ENCODE data around the gene LEP.

Gene LEP

DNA sequence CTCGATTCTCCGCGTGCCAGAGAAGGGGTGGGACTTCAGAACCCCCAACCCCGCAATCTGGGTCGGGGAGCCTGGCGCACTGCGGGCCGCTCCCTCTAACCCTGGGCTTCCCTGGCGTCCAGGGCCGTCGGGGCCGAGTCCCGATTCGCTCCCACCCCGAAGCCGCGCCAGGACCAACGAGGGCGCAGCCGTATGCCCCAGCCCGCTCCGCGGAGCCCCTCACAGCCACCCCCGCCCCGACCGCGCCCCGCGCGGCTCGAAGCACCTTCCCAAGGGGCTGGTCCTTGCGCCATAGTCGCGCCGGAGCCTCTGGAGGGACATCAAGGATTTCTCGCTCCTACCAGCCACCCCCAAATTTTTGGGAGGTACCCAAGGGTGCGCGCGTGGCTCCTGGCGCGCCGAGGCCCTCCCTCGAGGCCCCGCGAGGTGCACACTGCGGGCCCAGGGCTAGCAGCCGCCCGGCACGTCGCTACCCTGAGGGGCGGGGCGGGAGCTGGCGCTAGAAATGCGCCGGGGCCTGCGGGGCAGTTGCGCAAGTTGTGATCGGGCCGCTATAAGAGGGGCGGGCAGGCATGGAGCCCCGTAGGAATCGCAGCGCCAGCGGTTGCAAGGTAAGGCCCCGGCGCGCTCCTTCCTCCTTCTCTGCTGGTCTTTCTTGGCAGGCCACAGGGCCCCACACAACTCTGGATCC, at the start of gene LEP:
Gene LEP, plus strand, starts transcription at position 583 of the 691 bp plus-strand sequence. CDS start 10,741 bp downstream, outside the sequence.
- DNase-seq = no peak

DNA sequence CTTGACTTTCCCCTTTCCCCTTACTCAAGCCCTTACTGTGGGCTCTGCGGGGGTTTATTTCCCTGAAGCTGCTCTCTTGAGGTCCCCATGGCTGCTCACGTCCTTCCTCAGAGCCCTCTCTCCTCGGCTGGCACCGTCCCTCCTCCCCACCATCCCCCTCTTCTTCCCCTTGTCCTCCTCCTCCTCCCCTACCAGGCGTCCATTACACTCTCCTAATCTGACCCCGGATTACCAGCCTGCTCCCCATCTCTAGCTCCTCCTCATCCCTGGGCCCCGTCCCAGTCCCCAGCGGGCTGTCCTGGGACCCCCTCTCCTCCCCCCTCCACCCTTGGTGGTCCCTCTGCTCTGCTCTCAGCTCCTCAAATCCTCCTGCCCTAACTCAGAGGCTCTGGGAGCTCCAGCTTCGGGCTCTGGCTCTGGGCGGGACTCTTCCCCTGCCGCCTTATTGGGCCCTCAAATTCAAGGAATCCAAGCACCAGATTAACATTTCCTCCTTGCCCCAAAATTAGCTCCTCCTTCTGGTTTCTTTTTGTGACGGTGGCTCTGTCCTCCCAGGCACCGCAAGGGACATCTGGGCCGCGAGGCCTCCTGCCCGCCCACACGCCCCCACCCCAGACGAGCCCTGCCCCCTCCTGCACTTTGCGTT, 48.5 kb upstream of the LEP start:
- no peak for DNase-seq

DNA sequence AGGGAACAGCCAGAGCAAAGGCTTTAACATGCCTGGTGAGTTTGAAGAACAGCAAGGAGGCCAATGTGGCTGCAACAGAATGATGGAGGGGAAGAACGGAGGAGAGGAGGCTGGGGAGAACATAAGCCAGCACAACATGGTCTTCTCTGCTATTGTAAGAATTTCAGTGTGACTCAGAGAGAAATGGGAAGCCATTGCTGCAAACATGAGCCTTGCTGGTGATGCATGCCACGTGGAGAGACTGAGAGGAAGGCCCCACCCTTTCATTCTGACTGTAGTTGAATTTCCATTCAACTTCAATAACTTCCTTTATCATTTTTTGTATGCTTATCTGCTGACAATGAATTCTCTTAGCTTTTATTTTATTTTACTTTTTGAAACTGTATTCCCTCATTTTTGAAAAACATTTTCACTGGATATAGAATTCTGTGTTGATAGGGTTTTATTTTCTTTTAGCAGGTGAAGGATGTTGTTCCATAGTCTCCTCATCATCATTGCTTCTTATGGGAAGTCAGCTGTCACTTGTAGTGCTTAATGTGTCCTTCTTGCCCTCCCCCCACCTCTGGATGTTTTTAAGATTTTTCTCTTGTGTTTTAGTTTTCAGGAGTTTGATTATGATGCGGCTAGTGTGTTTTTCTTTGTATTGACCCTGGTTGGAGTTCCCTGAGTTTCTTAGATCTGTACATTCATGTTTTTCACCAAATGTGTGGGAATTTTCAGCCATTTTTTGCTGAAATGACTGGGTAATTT, 46.4 kb upstream of the LEP start:
- DNase-seq = no peak

DNA sequence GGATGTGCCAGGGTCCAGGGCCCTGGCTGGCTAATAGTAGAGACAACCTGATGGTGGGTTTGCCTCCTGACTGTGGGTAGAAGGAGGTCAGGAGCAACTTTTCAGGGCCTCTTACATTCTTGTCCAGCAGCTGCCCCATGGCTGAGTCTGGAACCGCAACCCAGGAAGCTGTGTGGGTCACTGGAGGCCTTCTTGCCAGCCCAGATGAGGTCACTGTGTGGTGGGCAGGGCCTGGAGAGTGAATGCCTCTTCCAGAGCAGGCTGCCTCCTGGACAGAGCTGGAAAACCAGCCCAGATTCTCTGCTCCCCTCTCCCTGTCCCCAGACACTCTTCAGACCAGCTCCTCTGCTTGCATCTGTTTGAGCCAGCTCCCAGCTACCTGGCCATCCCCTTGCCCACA, 43.5 kb upstream of the LEP start:
- no peak for DNase-seq

DNA sequence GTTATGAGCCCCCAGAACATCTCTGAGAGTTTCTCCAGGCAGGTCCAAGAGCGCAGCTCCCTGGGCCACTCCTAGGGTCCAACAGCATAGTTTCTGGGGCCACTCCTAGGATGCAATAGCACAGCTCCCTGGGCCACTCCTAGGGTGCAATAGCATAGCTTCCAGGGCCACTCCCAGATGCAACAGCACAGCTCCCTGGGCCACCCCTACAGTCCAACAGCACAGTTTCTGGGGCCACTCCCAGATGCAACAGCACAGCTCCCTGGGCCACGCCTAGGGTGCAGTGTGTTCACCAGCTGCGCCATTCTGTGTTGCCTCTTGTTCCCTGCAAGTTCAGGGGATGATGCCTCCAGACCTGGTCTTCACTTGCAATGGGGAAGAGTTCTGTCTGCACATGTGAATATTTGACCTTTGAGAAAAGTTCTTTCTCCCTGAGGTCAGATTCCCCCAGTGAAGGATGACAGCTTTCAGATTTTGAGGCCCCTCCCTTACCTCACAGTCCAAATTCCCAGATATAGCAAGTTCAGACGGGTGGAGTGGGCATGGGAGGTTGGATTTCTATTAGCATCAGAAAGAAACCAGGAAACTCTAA, 43.0 kb upstream of the LEP start:
- DNase-seq = no peak

DNA sequence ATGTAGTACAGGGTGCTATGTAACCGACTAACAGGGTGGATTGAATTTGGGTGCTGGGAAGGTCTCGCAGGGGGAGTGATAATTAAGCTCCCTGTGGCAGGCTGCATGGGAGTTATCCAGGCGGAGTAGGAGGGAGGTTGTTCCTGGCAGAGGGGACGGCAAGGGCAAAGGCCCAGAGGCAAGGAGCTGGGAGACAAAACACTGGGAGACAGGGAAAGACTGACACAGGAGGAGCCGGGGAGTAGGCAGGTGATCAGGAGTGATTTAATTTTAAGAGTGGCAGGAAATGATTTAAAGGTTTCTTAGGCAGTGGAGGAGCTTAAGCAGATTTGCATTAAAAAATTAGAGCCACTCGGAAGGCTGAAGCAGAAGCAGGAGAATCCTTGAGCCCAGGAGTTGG, 40.7 kb upstream of the LEP start:
- DNase-seq = no peak

DNA sequence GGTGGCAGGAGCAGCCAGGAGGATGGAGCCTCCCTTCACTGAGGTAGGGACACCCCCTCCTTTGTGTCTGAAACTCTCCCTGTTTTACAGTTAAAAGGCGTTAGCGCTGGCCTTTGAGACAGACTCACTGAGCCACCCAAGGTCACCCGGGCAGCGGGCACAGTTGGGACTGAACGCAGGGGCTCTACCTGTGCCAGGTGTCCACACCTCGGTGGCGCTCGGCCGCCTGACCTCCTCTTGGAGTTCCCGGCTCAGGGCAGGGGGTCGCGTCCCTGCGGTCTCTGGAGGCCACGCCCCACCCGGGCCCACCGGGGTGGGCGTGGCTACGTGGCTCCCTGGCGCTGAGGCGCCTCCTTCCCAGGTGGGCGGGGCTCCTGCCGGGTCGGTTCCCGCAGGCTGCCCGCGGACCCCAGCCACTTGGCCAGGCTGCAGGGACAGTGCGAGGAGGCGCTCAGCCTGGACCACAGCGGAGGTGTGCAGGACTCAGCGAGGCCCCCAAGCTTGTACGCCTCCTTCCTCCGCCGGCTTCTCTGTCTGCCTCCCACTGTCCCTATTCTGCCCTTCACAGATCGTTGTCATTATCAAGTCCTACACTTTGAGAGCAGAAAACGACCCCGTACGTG, 39.9 kb upstream of the LEP start:
- DNase-seq = no peak

DNA sequence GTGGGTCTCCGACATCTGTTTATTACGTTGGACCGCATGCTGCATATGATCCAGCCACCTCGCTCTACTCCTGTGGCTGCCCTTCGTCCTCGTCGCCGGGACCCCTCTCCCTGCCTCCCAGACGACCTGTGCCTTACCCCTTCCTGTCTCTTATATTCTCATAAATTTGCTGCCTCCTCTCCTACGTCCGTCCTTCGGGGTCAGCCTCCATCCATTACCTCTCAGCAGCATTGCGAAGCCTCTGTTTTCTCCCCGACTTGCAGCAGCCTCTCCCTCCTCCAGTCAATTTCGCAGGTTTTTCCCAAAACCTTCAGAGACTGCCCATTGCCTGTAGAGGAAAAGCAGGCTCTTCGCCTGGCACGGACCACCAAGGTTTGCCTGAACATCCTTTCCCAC, 39.4 kb upstream of the LEP start:
- no peak for DNase-seq

DNA sequence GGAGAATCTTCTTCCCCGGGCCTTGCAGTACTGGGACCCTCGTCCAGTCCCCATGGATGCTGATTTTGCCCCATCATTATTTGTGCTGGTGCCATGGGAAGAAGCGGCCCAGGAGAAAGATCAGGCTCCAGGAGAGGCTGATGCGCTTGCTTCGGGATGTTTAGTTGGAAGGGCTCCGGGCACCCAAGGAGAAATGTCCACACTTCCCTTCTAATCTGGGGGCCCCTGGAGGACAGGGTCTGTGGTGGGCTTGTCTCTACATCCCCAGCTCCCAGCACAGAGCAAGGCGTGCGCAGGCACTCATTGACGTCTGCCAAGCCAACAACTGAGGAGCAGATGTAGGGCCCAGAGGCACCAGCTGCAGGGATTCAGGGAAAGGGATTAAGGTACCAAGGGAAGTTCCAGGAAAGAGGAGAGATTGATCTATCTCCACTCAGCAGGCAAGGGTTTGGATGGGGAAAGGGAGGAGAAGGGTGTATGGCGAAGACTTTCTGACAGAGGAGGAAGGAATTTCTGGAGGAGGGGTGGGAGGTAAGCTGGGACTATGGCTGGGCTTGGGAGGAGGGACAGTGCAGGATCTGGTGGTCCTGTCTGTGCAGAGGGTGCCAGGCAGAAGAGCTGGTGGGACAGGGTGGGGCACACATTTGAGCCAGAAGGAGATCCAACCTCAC, 38.7 kb upstream of the LEP start:
- no peak for DNase-seq

DNA sequence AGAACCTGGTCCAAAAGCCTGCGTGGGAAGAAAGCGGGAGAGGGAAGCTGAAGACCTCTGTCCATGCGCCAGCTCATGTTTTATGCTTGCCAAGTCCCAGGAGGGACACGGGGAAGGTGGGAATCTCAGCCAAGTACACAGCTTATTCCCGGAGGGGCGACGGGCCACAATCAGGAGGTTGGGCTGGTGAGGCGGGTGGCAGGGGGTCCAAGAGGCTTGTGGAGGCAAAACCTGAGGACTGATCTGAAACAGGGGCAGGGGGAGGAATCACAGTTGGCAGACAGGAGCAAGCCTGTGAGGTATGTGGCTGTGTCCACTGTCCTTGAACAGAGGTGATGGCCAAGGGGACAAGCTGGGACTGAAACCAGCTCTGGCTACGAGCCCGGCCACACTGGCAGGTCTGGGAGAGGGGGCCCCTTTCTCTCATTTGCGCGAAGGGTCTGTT, 38.0 kb upstream of the LEP start:
- DNase-seq = no peak

DNA sequence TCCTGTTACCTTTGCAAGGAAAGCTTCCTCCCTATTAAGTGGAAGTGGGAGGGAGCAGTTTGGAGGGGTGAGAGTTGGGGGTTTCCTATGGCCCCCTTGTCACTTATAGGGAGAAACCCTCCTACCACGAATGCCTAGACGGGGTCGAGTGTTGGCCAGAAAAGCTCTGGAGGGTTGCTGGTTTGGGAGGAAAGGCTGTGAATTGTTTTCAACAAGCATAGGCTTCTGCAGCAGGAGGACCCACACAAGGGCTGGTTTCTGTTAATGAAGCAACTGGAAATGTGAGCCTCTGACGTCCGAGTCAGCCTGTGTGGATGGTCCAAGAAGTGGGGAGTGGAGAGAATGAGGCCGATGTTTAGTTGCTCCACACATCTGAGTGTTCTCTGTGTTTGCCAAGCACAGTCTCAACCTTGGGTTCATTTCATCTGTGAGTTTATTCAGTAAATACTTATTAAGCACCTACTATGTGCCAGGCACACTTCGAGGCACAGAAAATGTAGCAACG, 37.3 kb upstream of the LEP start:
- DNase-seq = no peak

DNA sequence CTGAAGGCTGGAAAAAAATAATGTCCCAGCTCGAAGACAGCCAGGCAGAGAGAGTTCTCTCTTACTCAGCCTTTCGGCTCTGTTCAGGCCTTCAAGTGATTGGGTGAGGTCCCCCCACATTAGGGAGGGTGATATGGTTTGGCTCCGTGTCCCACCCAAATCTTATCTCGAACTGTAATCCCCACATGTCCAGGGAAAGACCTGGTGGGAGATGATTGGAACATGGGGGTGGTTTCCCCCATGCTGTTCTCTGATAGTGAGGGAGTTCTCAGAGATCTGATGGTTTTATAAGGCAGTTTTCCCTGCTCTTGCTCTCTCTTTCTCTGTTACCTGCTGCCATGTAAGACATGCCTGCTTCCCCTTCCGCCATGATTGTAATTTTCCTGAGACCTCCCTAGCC, 36.6 kb upstream of the LEP start:
- DNase-seq = no peak

DNA sequence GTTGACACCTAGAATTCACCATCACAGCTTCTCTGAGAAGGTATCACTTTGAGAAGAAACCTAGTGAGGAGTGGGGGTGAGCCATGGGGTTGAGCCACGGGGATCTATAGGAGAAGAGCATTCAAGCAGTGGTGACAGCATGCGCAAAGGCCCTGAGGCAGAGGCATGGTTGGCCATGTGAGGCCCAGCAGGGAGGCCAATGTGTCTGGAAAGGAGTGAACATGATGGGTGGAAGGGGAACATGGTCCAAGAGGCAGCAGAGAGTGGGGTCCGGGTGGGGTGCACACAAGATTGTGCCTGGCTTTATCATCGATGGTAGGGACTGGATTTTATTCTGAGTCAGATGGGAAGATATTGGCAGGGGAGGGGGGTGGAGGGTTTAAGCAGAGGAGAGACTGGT, 36.0 kb upstream of the LEP start:
- DNase-seq = no peak

DNA sequence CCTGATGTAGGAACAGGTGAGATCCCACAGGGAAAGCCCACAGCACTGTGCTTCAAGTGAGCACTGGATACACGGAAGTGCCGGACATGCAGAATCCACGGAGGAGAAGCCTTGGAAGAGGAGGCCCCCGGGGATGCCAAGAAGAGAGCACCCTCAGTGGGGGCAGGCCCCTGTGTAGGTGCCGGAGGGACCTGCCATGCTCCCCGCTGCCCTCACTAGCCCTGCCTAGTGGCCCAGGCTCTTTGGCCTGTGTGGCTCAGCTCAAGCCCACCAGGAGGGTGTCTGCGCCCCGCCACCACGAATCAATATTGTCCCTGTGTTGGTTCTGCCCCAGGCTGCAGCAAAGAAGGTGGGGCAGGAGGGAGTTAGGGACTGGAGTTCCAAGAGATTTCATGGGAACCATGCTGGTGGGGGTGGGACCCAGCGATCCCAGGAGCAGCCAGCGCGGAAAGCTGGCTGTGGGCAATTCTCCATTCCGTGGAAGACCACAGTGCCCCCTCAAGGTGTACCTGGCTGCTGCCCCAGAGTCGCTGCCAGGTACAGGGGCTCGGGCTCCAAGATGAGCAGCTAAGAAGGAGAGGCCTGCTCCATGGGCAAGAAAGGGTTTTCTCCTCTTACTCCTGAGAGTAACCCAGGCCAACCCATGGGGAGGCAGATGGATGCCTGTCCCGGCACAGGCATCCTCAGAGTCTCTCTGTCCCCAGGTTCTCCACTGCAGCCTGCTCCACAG, 34.9 kb upstream of the LEP start:
- no peak for DNase-seq

DNA sequence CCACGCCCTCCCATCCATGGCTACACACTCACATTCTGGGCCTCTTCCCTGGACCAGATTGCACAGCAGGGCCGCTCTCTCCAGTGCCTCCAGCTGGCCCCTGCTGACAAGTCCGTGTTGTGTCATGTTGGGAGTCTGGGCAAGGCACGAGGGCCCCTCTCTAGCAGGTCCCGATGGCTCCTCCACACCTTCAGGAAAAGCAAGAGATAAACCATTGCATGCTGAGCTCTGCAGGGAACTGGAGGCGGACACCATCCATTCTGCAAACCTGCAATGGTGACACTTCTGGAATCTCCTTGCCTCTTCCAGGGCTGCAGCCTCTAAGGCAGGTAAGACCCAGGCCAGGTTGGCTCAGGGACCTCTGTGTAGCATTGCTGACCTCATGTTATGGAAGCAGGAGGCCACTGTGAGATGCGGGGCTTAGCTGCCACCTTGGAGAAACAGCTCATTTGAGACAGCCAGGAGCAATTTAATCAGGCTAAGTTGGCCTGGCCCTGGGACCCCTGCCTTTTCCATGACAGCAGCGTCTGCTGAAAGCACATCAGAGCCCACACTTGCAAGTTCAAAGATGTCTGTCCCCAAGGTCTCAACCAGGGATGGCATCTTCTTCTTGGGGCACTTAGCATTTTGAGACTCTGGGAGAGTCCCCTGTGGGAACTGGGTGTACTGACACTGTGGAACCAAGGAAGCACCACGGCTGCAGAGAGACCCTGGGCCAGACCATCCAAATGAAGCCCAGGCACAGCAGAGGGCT, 34.2 kb upstream of the LEP start:
- DNase-seq = no peak

DNA sequence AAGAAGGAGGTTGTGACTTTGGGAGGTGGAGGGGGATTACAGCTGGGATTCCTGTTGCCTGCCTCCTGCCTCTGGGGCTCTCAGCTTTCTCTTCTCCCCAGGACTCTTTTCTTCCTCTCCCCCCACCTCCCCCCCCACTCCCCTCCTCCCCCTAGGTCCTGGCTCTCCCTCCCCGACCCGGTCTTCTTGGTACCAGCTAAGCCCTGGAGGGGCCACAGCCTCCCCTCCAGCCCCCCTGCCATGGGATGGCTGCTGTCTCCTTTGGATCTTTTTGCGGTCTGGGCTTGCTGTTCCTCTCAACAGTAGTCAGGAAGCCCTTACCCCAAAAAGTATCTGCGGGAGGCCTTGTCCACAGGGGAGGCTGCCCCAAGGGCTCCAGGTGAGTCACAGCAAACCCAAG, 33.5 kb upstream of the LEP start:
- DNase-seq = no peak

DNA sequence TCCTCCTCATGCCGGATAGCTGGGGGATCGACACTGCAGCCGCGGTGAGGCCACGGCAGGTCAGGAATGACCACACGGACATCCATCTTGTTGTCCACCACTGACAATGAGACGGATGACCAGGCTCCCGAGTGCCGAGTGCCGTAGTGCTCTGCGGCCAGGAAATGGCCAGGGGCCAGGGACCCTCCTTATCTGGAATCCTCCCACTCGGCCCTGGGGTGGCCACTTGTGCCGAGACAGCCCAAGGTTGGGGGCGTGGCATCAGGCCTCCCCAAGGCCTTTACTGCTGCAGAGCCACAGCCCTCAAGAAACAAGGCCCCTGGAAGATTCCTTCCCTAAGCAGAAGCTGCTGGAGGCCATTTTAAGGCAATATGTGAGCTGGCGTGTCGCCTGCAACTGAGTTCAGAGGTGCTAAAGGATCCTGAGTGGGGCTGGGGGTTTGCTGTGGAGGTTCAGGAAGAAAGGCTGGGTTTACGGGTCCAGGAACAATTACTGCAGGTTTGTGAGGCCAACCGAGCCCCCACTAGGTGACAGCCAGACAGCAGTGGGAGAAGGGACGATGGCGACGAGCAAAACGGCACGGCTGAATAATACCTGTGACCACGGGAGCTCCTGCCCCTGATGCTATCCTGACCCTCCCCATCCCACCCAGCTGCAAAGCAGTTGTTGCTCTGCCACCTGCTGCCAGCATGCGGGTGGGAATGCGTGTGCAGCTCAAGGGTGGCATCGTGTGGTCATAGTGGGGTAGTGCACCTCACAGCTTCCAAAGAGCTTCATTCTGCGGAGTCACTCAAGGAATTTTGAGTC, 31.6 kb upstream of the LEP start:
- peak; percentile 70 to 71 for DNase-seq

DNA sequence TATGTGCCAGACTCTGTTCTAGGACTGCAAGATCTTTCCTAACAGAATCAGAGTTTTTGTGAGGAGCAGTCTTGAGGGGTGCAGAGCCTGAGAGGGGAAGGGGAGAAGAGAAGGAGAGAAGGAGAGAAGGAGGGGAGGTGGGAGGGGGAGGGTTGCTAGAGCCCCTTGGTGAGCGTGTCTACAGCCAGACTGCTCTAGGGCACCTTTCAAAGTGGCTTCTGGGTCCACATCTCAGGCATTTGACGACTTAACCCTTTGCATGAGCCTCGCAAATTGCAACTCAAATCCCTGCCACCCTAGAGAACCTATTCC, 31.1 kb upstream of the LEP start:
- DNase-seq = no peak

DNA sequence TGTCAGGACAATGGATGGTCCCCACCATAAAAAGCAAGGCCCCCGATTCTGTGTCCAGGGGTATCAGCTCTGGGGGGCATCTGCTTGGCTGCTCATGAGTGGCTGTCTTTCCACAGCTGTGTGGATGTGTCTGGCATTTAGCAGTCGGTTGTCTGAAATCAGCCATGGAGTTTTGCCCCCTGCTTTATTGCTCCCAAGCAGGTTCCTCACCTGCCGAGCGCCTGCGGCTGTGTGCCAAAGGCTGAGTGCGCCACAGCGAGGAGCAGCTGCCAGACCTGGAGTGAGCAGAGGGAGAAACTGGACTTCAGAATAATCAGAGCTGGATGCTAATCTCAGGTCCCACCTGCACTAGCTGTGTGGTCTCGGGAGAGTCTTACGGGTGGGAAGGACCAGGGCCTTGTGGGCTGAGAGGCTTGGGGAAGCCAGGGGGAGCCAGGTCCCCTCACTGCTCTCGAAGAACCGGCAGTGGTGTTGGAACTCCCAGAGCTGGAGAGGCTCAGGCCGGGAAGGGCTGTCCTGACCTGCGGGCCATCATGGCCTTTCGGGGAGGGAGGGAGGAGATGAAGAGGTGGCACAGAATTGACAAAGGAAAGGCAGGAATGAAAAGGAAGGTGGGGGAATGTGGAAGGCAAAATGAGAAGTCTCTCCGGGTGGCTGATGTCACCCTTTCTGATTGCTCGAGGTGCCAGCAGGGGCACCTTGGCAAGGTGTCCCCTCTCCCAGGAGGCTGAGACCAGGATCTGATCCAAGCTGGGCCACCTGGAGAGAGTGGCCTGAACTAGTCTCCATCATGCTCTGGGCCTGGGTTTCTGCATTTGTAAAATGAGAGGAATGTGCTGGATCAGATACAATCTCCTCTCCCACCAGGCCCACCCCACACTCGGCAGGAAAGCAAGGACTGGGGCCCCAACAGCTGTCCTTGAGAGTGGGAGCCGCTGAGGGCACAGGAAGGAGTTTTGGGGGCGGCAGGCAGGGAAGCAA, 30.2 kb upstream of the LEP start:
- no peak for DNase-seq

Data from CD4-positive, alpha-beta T cell treated with Interleukin-1 beta for 1 hour (primary cell).